Islet precursor cell (in vitro differentiated cells): ENCODE results near the gene PYGB.
"Not testable (repeated sequence)": the region's sequence is repeated elsewhere in the genome, so short reads cannot be mapped to it uniquely, and the experiment has no call there.

ENCODE experiments used
- DNase-seq: peaks from one replicate; pipeline ENCODE4 v3.0.0-alpha.2; 2018

PYGB gene

GRCh38 chr20:25249198-25249931 lies 1.5 kb downstream of the PYGB start:
- no peak for DNase-seq

GRCh38 chr20:25250508-25250907 lies 2.6 kb downstream of the PYGB start:
- no peak for DNase-seq

DNA sequence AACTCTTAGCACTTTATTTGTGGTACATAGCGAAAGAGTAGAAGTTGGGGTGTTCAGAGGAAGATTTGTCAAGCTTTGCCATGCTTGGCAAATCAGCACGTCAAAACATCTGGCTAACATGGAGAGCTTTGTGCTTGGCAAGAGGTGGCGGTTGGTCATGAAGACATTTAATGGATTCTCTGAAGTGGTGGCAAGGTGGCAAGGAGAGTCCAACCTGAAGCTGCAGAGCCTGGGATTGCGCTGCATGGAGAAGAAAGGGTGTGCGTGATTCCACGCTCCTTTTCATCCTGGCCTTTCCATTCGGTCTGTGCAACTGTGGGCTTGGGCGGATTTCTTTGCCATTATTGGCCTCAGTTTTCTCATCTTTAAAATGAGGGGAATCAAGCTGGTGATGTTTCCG lies 3.1 kb downstream of the PYGB start:
- DNase-seq, result no peak

GRCh38 chr20:25251558-25251957 lies 3.7 kb downstream of the PYGB start:
- no peak for DNase-seq

GRCh38 chr20:25252230-25252651 lies 4.4 kb downstream of the PYGB start:
- no peak for DNase-seq

GRCh38 chr20:25252686-25253421 lies 5.0 kb downstream of the PYGB start:
- DNase-seq, result no peak

DNA sequence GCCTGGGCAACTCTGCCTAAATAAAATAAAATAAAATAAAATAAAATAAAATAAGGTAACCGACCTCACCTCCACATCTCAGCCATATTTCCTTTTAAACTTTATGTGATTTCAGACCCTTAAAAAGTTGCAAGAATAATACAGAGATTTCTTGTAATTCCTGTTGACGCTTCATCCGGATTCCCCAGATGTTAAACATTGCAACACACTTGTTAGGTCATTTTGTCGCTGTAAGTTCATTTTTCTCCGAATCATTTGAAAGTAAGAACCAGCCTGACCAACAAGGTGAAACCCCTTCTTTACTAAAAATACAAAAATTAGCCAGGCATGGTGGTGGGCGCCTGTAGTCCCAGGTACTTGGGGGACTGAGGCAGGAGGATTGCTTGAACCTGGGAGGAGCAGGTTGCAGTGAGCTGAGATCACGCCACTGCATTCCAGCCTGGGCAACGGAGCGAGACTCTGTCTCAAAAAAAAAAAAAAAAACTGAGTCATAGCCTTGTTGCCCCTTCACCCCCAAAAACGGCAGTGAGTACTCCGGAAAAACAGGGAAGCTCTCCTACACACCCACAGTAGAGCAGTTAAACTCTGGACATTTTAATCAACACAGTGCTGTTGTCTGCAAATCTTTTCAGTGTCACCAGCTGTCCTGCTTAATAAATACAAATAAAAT lies 5.9 kb downstream of the PYGB start:
- no peak for DNase-seq

DNA sequence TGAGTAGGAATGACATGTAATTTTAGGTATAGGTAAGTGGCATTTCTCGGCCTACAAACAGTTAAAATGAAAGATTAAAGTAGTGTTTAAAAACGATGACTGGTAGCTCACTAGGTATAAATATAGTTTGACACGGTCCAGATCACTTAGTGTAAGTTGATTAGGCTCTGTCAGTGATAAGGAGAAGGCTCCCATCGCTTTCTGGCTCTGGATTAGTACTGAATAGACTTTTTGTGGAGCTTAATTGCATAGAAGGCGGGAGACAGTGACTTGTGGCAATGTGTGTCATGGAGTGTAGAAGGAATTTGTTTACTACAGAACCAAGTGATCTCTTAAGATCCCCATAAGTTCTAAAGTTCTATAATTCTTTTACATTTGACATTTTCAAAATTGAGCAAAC lies 6.7 kb downstream of the PYGB start:
- no peak for DNase-seq

GRCh38 chr20:25254986-25255680 lies 7.2 kb downstream of the PYGB start:
- DNase-seq, result no peak

DNA sequence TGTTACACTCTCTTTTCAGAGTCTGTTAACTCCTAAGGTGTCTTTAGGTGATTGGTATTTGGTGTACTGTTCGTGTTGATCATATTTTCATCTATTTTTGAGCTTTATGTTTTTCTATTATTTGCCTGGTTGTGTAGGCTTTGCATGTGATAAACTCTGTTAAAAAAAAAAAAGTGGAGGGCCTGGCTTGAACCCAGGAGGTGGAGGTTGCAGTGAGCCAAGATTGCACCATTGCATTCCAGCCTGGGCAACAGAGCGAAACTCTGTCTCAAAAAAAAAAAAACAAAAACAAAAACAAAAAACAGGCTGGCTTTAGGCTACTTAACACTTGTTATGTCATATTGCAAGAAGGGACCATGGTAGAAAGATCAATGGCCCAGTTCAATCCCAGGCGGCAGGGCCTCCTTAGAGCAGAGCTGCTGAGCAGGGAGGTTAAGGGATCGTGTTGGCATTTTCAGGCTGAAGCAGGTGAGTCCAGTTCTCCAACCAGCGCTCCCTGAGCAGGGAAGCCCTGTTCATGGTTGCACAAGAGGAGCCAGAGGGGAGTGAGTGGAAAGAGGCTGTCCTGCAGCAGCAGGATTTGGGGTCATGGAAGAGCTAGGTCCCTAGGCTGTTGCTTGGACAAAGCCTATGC lies 8.5 kb downstream of the PYGB start:
- no peak for DNase-seq

DNA sequence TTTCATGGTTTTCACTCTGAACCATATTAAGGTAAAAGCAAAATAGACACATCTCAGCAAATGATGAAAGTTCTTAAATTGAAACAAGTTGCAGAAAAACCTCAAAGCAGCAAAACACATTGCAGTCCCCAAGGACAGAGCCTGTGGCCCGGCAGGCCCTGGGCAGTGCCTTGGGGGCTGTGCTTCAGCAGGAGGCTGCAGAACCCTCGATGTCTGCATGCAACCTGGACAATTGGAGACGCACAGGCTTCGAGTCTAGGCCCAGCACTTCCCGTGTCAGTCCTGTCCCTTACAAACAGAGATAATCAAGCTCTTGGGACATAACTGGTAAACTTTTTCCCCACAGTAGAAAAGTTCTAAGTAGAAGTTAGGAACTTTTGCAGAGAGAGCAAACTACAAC lies 9.2 kb downstream of the PYGB start:
- no peak for DNase-seq

- DNase-seq, result no peak
Measured at GRCh38 chr20:25257756-25258475, 10.0 kb downstream of the PYGB start.

- DNase-seq, result no peak
Measured at GRCh38 chr20:25258476-25258805, 10.6 kb downstream of the PYGB start.

DNA sequence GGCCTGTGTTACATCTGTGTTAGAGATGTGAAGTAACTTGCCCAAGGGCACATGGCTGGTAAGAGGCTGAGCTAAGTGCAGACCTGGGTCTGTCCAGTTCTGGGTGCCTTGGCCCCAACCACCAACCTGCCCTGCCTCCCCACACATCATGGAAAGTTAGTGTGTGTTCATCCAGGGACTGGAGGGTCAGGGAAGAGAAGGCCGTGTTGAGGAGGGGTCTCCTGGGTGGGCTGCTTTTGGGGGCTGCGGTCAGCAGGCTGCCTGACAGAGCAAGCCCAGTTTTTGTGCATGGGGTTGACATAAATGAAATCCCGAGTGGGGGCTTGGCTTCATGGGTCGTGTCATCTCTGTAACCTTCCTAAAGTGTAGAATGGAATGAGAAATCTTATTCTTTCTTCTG lies 10.9 kb downstream of the PYGB start:
- no peak for DNase-seq

GRCh38 chr20:25259358-25259757 lies 11.5 kb downstream of the PYGB start:
- DNase-seq, result no peak

DNA sequence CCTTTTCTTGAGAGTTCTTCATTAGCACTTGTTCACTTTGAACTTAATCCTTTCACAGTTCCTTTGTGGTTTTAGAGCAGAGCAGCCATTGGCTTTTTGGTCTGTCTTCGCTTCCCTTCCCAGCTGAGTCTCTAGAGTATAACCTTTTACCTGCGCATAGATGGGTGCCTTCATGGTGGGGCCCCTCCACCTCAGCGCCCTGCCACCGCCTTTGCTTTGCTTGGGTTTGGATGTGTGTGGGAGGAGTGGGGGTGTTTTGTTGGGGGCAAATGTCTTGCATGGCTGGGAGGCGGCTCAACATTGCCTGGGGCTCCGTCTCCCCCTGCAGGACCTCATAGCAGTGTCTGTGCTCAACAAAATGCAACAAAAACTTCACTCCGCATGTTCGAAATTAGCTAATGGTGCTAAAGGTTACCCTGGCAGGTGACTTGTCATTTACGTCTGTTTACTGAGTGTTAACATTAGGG lies 11.9 kb downstream of the PYGB start:
- no peak for DNase-seq

DNA sequence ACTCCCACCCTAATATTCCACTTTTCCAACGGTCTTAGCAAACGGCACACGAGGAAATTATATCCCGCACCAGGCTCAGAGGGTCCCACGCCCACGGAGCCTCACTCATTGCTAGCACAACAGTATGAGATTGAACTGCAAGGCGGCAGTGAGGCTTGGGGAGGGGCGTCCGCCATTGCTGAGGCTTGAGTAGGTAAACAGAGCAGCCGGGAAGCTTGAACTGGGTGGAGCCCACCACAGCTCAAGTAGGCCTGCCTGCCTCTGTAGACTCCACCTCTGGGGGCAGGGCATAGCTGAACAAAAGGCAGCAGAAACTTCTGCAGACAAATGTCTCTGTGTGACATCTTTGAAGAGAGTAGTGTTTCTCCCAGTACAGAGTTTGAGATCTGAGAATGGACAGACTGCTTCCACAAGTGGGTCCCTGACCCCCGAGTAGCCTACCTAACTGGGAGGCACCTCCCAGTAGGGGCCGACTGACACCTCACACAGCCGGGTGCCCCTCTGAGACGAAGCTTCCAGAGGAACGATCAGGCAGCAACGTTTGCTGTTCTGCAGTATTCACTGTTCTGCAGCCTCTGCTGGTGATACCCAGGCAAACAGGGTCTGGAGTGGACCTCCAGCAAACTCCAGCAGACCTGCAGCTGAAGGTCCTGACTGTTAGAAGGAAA lies 13.0 kb downstream of the PYGB start:
- DNase-seq, result not testable (repeated sequence)

DNA sequence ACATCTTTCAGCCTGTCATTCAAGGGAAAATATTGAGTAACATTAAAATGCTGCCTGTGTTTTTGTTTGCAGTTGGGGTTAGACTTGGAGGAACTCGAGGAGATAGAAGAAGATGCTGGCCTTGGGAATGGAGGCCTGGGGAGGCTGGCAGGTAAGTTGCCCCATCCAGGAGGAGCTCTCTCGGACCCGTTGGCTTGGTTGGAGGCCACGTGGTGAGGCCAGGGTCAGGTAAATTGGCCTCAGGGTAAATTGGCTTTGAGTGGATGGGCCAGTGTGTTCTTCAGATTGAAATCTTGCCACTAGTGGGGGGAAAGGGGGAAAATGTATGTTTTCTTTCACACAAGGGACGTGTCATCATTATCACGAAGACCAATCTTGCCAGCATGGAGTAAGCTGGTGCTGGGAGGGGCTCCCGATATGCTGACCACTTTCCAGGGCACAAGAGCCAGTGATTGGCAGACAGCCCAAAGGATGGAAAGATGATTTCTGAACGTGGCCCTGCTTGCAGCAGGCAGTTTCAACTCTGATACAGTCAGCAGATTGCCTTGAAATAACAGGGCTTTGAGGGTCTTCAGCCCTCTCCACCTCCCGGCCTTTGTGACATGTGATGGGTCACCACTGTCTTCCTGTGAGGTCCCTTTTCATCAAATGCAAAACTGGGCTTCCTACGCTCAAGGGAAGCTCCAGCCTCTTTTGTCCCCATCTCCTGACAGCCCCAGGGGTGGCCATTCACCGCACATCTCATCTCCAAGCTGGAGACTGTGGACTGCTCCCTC lies 21.4 kb downstream of the PYGB start:
- DNase-seq, result peak; percentile 25

GRCh38 chr20:25269833-25270170 lies 21.9 kb downstream of the PYGB start:
- peak; percentile 35 for DNase-seq

DNA sequence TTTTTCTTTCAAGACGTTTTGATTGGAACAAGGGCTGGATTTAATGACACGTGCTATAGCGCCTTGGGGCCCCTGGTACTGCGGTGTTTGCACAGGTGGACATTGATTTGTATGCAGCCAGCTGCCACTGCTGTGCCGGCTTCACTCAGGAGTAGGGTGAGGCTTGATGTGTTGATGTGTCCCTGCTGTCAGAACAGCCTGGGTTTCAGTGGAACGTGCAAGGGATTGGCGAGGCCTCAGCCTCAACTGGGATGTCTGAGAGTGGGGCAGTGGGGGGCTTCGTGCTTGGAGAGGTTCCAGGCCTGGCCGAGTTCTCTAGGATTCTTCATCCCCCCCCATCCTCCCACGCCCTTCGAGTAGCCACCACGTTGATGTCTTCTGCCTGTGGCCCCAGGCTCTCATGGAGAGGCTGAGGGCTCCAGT lies 23.0 kb downstream of the PYGB start:
- DNase-seq, result no peak
